Endometrial microvascular endothelial cells (primary cell): Measurements from ENCODE around the gene ANKRD10. TPM values are rescaled to one million over a fixed set of nuclear protein-coding genes. Genes with fewer than 3 reads are reported as not detected.
"Not testable (repeated sequence)": the region's sequence is repeated elsewhere in the genome, so short reads cannot be mapped to it uniquely, and the experiment has no call there.

Experiments used
- in situ Hi-C: cut with HindIII; loops from 2 replicates; pipeline ENCODE4 v1.10.0; 2017; ENCODE audit warnings: low sequenced_read_pairs, low pct_unique_long_range_greater_than_20kb; ENCODE audit errors: inconsistent ontology term
- total RNA-seq: library from RNA; depleted of rRNA; stranded (reverse); fragments of >200 nt; gene quantifications from one replicate; pipeline ENCODE4 v1.2.3, GENCODE V29; 2015; ENCODE audit errors: inconsistent ontology term

ANKRD10 gene
- total RNA-seq, 1 donor from 2014 or later: 22.5 TPM

GRCh38 chr13:110841406-110841805 is 73.5 kb downstream of the ANKRD10 start:
- in situ Hi-C loops: no loop called here

- in situ Hi-C loops: no loop called here
Observed at GRCh38 chr13:110838867-110839538, 75.9 kb downstream of the ANKRD10 start.

- in situ Hi-C loops: no loop called here
Observed at GRCh38 chr13:110838116-110838515, 76.8 kb downstream of the ANKRD10 start.

- in situ Hi-C loops: not testable (repeated sequence)
Observed at GRCh38 chr13:110837397-110838061, 77.3 kb downstream of the ANKRD10 start.

GRCh38 chr13:110836605-110836903 is 78.3 kb downstream of the ANKRD10 start:
- in situ Hi-C loops: no loop called here

GRCh38 chr13:110835721-110836604 is 78.9 kb downstream of the ANKRD10 start:
- in situ Hi-C loops: no loop called here

- in situ Hi-C loops: no loop called here
Observed at GRCh38 chr13:110834572-110834971, 80.3 kb downstream of the ANKRD10 start.

- in situ Hi-C loops: no loop called here
Observed at GRCh38 chr13:110832531-110832930, 82.3 kb downstream of the ANKRD10 start.

GRCh38 chr13:110832205-110832479 is 82.7 kb downstream of the ANKRD10 start:
- in situ Hi-C loops: no loop called here

GRCh38 chr13:110831437-110832204 is 83.2 kb downstream of the ANKRD10 start:
- in situ Hi-C loops: no loop called here

- in situ Hi-C loops: no loop called here
Observed at GRCh38 chr13:110830800-110831371, 84.0 kb downstream of the ANKRD10 start.

GRCh38 chr13:110830331-110830730 is 84.5 kb downstream of the ANKRD10 start:
- in situ Hi-C loops: no loop called here

- in situ Hi-C loops: no loop called here
Observed at GRCh38 chr13:110829486-110829885, 85.4 kb downstream of the ANKRD10 start.

GRCh38 chr13:110828705-110829104 is 86.2 kb downstream of the ANKRD10 start:
- in situ Hi-C loops: no loop called here

Other genes starting within 250 kb of the ANKRD10 start
- gene CARS2, start 209.0 kb downstream of the ANKRD10 start, total RNA-seq: 37.7 TPM
- 7.4 TPM for gene ING1, start 201.4 kb downstream of the ANKRD10 start, total RNA-seq
- 65.7 TPM for gene ARHGEF7, start 200.2 kb upstream of the ANKRD10 start, total RNA-seq